Measurements from ENCODE around the gene MPLKIP.
A peak's percentile ranks its signal among the peaks of the same experiment; 100 is the strongest.
"Not testable (repeated sequence)": the region's sequence is repeated elsewhere in the genome, so short reads cannot be mapped to it uniquely, and the experiment has no call there.

Gene MPLKIP

GRCh38 chr7:40134428-40135316 is at the start of gene MPLKIP, which contains the start of gene SUGCT:
Gene MPLKIP (minus strand): TSS chr7:40134622. CDS start chr7:40134567, 55 bp downstream.
Gene SUGCT (plus strand): TSS chr7:40135005.
- peaks cover 33% of the 10 kb centered on the region for H3K4me1 Mint-ChIP-seq (ENCODE audit: low read depth)
- H3K27ac Mint-ChIP-seq, result peak within 1 kb of the TSS; percentile 99
- peaks cover 6% of the 10 kb centered on the region for H3K27me3 Mint-ChIP-seq
- peak; percentile 93 for DNase-seq
- H3K36me3 Mint-ChIP-seq (ENCODE audit: low read depth), result peaks cover 42% of the 10 kb centered on the region
- H3K4me3 Mint-ChIP-seq, result peak within 1 kb of the TSS; percentile 93
- no peaks in the 10 kb centered on the region for H3K9me3 Mint-ChIP-seq

GRCh38 chr7:40182452-40182851 is 48.0 kb upstream of the MPLKIP start:
- no peaks in the 10 kb centered on the region for H3K9me3 Mint-ChIP-seq

GRCh38 chr7:40177071-40177470 is 42.6 kb upstream of the MPLKIP start:
- no peaks in the 10 kb centered on the region for H3K9me3 Mint-ChIP-seq
- no peak overlapping the region for H3K27ac Mint-ChIP-seq
- H3K27me3 Mint-ChIP-seq, result no peaks in the 10 kb centered on the region
- DNase-seq, result no peak
- no peak overlapping the region for H3K4me3 Mint-ChIP-seq
- no peaks in the 10 kb centered on the region for H3K4me1 Mint-ChIP-seq (ENCODE audit: low read depth)
- no peaks in the 10 kb centered on the region for H3K36me3 Mint-ChIP-seq (ENCODE audit: low read depth)

More at GRCh38 chr7:40182452-40182851, 48.0 kb upstream of the MPLKIP start:
- Mint-ChIP-seq H3K4me1 (ENCODE audit: low read depth) (no peaks in the 10 kb centered on the region), H3K27ac (no peak overlapping the region), H3K36me3 (ENCODE audit: low read depth) (no peaks in the 10 kb centered on the region), H3K4me3 (no peak overlapping the region), H3K27me3 (no peaks in the 10 kb centered on the region)
- no peak for DNase-seq

- no peaks in the 10 kb centered on the region for H3K27me3 Mint-ChIP-seq
- H3K36me3 Mint-ChIP-seq (ENCODE audit: low read depth), result no peaks in the 10 kb centered on the region
- no peaks in the 10 kb centered on the region for H3K4me1 Mint-ChIP-seq (ENCODE audit: low read depth)
- no peak overlapping the region for H3K27ac Mint-ChIP-seq
- no peaks in the 10 kb centered on the region for H3K9me3 Mint-ChIP-seq
- H3K4me3 Mint-ChIP-seq, result no peak overlapping the region
- no peak for DNase-seq
These were observed 41.5 kb upstream of the MPLKIP start for GRCh38 chr7:40175725-40176510.

GRCh38 chr7:40175256-40175655 is 40.8 kb upstream of the MPLKIP start:
- not testable (repeated sequence) for H3K27ac Mint-ChIP-seq; H3K9me3 Mint-ChIP-seq; H3K4me1 Mint-ChIP-seq (ENCODE audit: low read depth); H3K27me3 Mint-ChIP-seq; H3K4me3 Mint-ChIP-seq; H3K36me3 Mint-ChIP-seq (ENCODE audit: low read depth); DNase-seq

GRCh38 chr7:40173121-40173520 is 38.7 kb upstream of the MPLKIP start:
- not testable (repeated sequence) for H3K27ac Mint-ChIP-seq; H3K27me3 Mint-ChIP-seq; DNase-seq; H3K9me3 Mint-ChIP-seq; H3K4me1 Mint-ChIP-seq (ENCODE audit: low read depth); H3K36me3 Mint-ChIP-seq (ENCODE audit: low read depth); H3K4me3 Mint-ChIP-seq

GRCh38 chr7:40168266-40168665 is 33.8 kb upstream of the MPLKIP start:
- not testable (repeated sequence) for DNase-seq; H3K36me3 Mint-ChIP-seq (ENCODE audit: low read depth); H3K4me3 Mint-ChIP-seq; H3K27me3 Mint-ChIP-seq; H3K4me1 Mint-ChIP-seq (ENCODE audit: low read depth); H3K27ac Mint-ChIP-seq; H3K9me3 Mint-ChIP-seq

- no peaks in the 10 kb centered on the region for H3K9me3 Mint-ChIP-seq
- H3K27me3 Mint-ChIP-seq, result no peaks in the 10 kb centered on the region
- H3K4me1 Mint-ChIP-seq (ENCODE audit: low read depth), result no peaks in the 10 kb centered on the region
- no peak for DNase-seq
- no peaks in the 10 kb centered on the region for H3K36me3 Mint-ChIP-seq (ENCODE audit: low read depth)
- no peak overlapping the region for H3K27ac Mint-ChIP-seq
- H3K4me3 Mint-ChIP-seq, result no peak overlapping the region
These were observed 32.9 kb upstream of the MPLKIP start for GRCh38 chr7:40167291-40167690.

- H3K4me3 Mint-ChIP-seq, result no peak overlapping the region
- H3K27ac Mint-ChIP-seq, result no peak overlapping the region
- H3K36me3 Mint-ChIP-seq (ENCODE audit: low read depth), result no peaks in the 10 kb centered on the region
- no peaks in the 10 kb centered on the region for H3K9me3 Mint-ChIP-seq
- DNase-seq, result no peak
- no peaks in the 10 kb centered on the region for H3K27me3 Mint-ChIP-seq
- no peaks in the 10 kb centered on the region for H3K4me1 Mint-ChIP-seq (ENCODE audit: low read depth)
These were observed 30.8 kb upstream of the MPLKIP start for GRCh38 chr7:40165216-40165615.

- Mint-ChIP-seq H3K36me3 (ENCODE audit: low read depth) (no peaks in the 10 kb centered on the region), H3K4me3 (no peak overlapping the region), H3K27me3 (no peaks in the 10 kb centered on the region), H3K9me3 (no peaks in the 10 kb centered on the region), H3K4me1 (ENCODE audit: low read depth) (no peaks in the 10 kb centered on the region), H3K27ac (no peak overlapping the region)
- no peak for DNase-seq
These were observed 28.1 kb upstream of the MPLKIP start for GRCh38 chr7:40162516-40162915.

GRCh38 chr7:40156988-40157387 is 22.6 kb upstream of the MPLKIP start:
- no peaks in the 10 kb centered on the region for H3K36me3 Mint-ChIP-seq (ENCODE audit: low read depth)
- no peak overlapping the region for H3K27ac Mint-ChIP-seq
- no peak for DNase-seq
- H3K4me1 Mint-ChIP-seq (ENCODE audit: low read depth), result no peaks in the 10 kb centered on the region
- no peaks in the 10 kb centered on the region for H3K9me3 Mint-ChIP-seq
- no peaks in the 10 kb centered on the region for H3K27me3 Mint-ChIP-seq
- H3K4me3 Mint-ChIP-seq, result no peak overlapping the region

- H3K36me3 Mint-ChIP-seq (ENCODE audit: low read depth), result no peaks in the 10 kb centered on the region
- H3K4me3 Mint-ChIP-seq, result no peak overlapping the region
- DNase-seq, result no peak
- H3K27me3 Mint-ChIP-seq, result no peaks in the 10 kb centered on the region
- H3K4me1 Mint-ChIP-seq (ENCODE audit: low read depth), result no peaks in the 10 kb centered on the region
- H3K9me3 Mint-ChIP-seq, result no peaks in the 10 kb centered on the region
- no peak overlapping the region for H3K27ac Mint-ChIP-seq
These were observed 17.1 kb upstream of the MPLKIP start for GRCh38 chr7:40151504-40151903.

- Mint-ChIP-seq H3K9me3 (no peaks in the 10 kb centered on the region), H3K27ac (no peak overlapping the region), H3K27me3 (peaks cover under 1% of the 10 kb centered on the region), H3K4me1 (ENCODE audit: low read depth) (no peaks in the 10 kb centered on the region), H3K36me3 (ENCODE audit: low read depth) (no peaks in the 10 kb centered on the region), H3K4me3 (no peak overlapping the region)
- no peak for DNase-seq
These were observed 14.2 kb upstream of the MPLKIP start for GRCh38 chr7:40148671-40149070.

GRCh38 chr7:40148247-40148580 is 13.8 kb upstream of the MPLKIP start:
- not testable (repeated sequence) for H3K4me3 Mint-ChIP-seq; H3K27ac Mint-ChIP-seq; H3K9me3 Mint-ChIP-seq; DNase-seq; H3K4me1 Mint-ChIP-seq (ENCODE audit: low read depth); H3K27me3 Mint-ChIP-seq; H3K36me3 Mint-ChIP-seq (ENCODE audit: low read depth)
